Cardiac muscle cell (in vitro differentiated cells and primary cell): ENCODE results near the gene RCCD1. TPM values are rescaled to one million over a fixed set of nuclear protein-coding genes. Genes with fewer than 3 reads are reported as not detected.

Experiments
- DNase-seq, 2 donors: peaks; one replicate each; pipeline versions ENCODE4 v3.0.0 to v3.0.0-alpha.2; 2010 to 2017; ENCODE audit warnings: low read depth in 1 of 2, low spot score in 1 of 2
- H3K27ac ChIP-seq: fragments of 200-600 bp; sonication (generic); 2 replicates; pipeline ENCODE4 v1.5.1; 2016
- H3K27me3 ChIP-seq: fragments of 200-600 bp; sonication (generic); 2 replicates; pipeline ENCODE4 v1.6.0; 2016; ENCODE audit warnings: control low read depth
- H3K36me3 ChIP-seq: fragments of 200-600 bp; sonication (generic); 2 replicates; pipeline ENCODE4 v1.5.1; 2016; ENCODE audit warnings: control low read depth
- H3K4me1 ChIP-seq: fragments of 200-600 bp; sonication (generic); 2 replicates; pipeline ENCODE4 v1.8.1; 2017; ENCODE audit warnings: low read depth, mild to moderate bottlenecking, mixed run types
- H3K4me3 ChIP-seq: fragments of 200-600 bp; sonication (generic); 2 replicates; pipeline ENCODE4 v1.5.1; 2016; ENCODE audit warnings: mild to moderate bottlenecking
- H3K9me3 ChIP-seq: fragments of 200-600 bp; sonication (generic); 2 replicates; pipeline ENCODE4 v1.5.1; 2017; ENCODE audit warnings: low read depth, mild to moderate bottlenecking, control low read depth
- polyA plus RNA-seq: library from polyadenylated mRNA; unstranded; fragments of >200 nt; fragmentation: Nextera tagmentation; extraction: Ambion mirVana; gene quantifications from 2 replicates; pipeline ENCODE4 v1.2.1, GENCODE V29; 2016
- total RNA-seq: library from RNA; depleted of rRNA; stranded (reverse); fragments of >200 nt; gene quantifications from 2 replicates; pipeline ENCODE4 v1.2.3, GENCODE V29; 2016
- TF ChIP-seq, protein P1 (sequence below): IDR thresholded peaks from 2 replicates; pipeline ENCODE4 v1.5.1; 2012; ENCODE audit warnings: low read depth, mild to moderate bottlenecking, low read length

The RCCD1 gene
- total and polyA plus RNA-seq, 2 experiments from 2014 or later = 32.8 to 43.0 TPM

DNA sequence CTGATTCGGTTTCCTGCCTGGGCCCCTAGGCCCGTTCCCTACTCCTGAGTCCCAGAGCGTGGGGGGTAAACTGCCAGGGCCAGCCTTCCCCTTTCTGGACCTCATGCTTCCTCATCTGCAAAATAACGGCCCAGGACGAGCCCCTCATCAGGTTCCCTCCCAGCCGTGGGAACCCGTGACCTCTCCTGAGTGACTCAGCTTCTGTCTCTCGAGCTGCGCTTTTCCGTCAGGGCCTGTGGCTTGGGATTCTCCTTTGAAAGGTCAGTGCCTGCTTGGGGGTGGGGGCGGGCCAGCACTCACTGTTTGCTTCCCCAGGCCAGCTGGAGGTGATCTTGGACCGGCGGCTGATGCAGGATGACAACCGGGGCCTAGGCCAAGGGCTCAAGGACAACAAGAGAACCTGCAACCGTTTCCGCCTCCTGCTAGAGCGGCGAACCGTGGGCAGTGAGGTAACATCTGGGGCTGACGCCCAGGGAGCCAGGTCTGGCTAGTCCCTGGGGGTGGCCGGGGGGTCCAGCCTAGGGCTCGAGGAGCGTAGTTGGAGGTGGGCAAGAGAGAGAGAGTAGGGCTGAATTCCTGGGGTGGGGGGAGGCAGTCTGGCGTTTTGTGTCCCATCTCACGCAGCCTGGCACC lies 38.8 kb upstream of the RCCD1 start:
- Histone ChIP-seq H3K27ac (peak overlapping the region; percentile 39), H3K36me3 (peaks cover 26% of the 10 kb centered on the region)

DNA sequence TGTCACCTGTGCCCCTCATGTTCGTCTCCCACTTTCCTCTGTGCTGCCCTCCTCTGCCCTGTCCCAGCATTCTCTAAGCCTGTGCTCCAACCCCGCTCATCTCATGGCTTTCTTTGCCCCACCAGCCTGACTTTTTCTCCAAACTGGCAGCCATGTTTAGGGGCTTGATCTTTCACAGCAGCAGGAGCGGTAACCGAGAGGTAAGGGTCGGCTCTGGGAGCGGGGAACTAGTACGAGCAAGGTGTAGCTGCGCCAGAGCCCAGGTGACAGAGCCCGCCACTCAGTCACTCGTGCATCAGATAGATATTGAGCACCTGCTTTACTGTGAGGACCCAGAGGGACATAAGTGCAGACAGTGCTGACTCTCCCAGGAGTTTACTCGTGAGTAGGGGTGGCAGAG lies 38.2 kb upstream of the RCCD1 start:
- Histone ChIP-seq H3K4me1 (peaks cover 5% of the 10 kb centered on the region), H3K27me3 (no peaks in the 10 kb centered on the region), H3K4me3 (no peak overlapping the region), H3K9me3 (no peaks in the 10 kb centered on the region), H3K27ac (peak overlapping the region; percentile 39), H3K36me3 (peaks cover 23% of the 10 kb centered on the region)
- no peak for DNase-seq
- TF ChIP-seq, protein P1, sequence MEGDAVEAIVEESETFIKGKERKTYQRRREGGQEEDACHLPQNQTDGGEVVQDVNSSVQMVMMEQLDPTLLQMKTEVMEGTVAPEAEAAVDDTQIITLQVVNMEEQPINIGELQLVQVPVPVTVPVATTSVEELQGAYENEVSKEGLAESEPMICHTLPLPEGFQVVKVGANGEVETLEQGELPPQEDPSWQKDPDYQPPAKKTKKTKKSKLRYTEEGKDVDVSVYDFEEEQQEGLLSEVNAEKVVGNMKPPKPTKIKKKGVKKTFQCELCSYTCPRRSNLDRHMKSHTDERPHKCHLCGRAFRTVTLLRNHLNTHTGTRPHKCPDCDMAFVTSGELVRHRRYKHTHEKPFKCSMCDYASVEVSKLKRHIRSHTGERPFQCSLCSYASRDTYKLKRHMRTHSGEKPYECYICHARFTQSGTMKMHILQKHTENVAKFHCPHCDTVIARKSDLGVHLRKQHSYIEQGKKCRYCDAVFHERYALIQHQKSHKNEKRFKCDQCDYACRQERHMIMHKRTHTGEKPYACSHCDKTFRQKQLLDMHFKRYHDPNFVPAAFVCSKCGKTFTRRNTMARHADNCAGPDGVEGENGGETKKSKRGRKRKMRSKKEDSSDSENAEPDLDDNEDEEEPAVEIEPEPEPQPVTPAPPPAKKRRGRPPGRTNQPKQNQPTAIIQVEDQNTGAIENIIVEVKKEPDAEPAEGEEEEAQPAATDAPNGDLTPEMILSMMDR = no peak

More for the DNA sequence above, 38.8 kb upstream of the RCCD1 start:
- no peaks in the 10 kb centered on the region for H3K27me3 ChIP-seq
- H3K4me3 ChIP-seq = no peak overlapping the region
- H3K4me1 ChIP-seq = peaks cover 5% of the 10 kb centered on the region
- TF ChIP-seq, protein P1 = no peak
- H3K9me3 ChIP-seq = no peaks in the 10 kb centered on the region
- peak in 1 of 2 donors; percentile 18 for DNase-seq

DNA sequence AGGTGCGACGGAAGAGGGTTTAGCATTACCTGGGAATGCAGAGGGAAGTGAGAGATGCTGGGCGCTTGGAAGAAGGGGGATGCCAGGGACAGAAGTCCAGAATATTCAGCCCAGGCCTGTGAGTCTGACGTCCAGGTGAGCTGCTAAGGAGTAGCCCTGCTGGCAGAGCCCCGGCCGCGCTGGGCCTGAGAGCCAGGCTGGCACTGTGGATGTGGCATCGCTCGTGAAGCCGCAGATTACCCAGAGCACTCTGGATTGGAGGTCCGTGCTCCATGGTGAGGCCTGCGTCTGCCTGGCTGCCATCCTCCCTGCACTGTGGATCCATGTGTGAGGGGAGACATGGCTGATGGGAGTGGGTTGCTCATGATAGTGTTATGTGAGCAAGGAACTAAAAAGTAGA lies 37.1 kb upstream of the RCCD1 start:
- peaks cover 5% of the 10 kb centered on the region for H3K4me1 ChIP-seq
- no peaks in the 10 kb centered on the region for H3K9me3 ChIP-seq
- TF ChIP-seq, protein P1 = no peak
- DNase-seq = no peak
- no peaks in the 10 kb centered on the region for H3K27me3 ChIP-seq
- no peak overlapping the region for H3K4me3 ChIP-seq
- peaks cover 22% of the 10 kb centered on the region for H3K36me3 ChIP-seq
- H3K27ac ChIP-seq = peak overlapping the region; percentile 51

DNA sequence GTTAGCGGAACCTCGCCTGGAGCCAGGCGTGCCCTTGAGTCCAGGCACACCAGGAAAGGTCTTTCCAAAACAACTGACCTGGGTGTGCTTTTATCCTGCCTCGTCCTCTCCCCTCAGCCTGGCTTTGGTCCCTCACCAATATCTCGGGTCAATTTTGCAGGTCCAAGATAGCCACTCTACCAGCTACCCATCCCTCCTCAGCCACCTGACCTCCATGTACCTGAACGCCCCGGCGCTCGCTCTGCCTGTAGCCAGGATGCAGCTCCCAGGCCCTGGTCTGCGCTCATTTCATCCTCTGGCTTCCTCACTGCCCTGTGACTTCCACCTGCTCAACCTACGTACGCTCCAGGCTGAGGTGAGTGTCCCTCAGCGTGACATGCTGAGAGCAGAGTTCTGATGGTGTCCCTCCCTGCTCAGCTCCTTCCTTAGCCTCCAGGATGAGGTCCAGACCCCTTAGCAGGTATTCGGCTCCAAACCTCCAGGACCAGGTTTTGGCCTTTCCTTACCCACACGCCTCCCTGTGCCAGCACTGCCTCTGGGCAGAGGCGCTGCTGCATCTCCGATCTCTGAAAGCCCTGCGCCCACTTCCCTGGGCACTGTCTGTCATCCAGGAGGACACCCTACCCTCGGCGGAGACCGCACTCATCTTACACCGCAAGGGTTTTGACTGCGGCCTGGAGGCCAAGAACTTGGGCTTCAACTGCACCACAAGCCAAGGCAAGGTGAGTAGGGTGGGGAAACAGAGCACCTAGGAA lies 36.5 kb upstream of the RCCD1 start:
- H3K36me3 ChIP-seq = peaks cover 18% of the 10 kb centered on the region
- TF ChIP-seq, protein P1 = no peak
- peak overlapping the region; percentile 73 for H3K27ac ChIP-seq
- H3K4me1 ChIP-seq = peaks cover 5% of the 10 kb centered on the region
- no peaks in the 10 kb centered on the region for H3K27me3 ChIP-seq
- no peak for DNase-seq
- H3K4me3 ChIP-seq = no peak overlapping the region
- no peaks in the 10 kb centered on the region for H3K9me3 ChIP-seq

DNA sequence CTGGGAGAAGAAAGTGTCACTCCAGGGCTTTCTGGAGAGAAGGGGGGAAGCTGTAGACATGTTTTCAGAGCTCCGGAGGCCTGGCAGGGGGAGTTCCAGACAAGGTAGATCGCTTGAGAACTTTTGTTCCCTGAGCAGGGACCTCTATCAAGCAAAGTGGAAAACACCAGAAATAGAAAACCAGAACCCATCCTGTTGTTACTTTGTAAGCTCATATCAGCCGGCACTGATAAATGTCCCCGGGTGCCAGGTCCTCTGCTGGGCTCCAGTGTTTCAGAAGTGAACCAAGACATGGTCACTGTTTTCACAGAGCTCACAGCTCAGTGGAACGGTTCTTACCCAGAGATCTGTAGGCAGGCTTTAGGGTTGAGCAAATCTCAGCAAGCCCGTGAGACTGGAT lies 35.8 kb upstream of the RCCD1 start:
- TF ChIP-seq, protein P1 = no peak
- Histone ChIP-seq H3K27ac (peak overlapping the region; percentile 73), H3K27me3 (no peaks in the 10 kb centered on the region), H3K4me1 (peaks cover 5% of the 10 kb centered on the region), H3K9me3 (no peaks in the 10 kb centered on the region), H3K4me3 (no peak overlapping the region), H3K36me3 (peaks cover 18% of the 10 kb centered on the region)
- no peak for DNase-seq
